HG03060 (cell line): ENCODE measurements around the gene CFAP299.

Experiments
- ATAC-seq: cut with Tn5 transposase; IDR thresholded peaks from one replicate; pipeline ENCODE4 v1.9.1; 2021; ENCODE audit warnings: low read depth, moderate number of reproducible peaks; ENCODE audit not compliant: unreplicated experiment

CFAP299 gene

GRCh38 chr4:80897537-80898303 lies 562.2 kb downstream of the CFAP299 start:
- ATAC-seq, result no peak

- no peak for ATAC-seq
Measured at GRCh38 chr4:80900908-80901307, 565.4 kb downstream of the CFAP299 start.

- no peak for ATAC-seq
Measured at GRCh38 chr4:80903020-80903419, 567.5 kb downstream of the CFAP299 start.

DNA sequence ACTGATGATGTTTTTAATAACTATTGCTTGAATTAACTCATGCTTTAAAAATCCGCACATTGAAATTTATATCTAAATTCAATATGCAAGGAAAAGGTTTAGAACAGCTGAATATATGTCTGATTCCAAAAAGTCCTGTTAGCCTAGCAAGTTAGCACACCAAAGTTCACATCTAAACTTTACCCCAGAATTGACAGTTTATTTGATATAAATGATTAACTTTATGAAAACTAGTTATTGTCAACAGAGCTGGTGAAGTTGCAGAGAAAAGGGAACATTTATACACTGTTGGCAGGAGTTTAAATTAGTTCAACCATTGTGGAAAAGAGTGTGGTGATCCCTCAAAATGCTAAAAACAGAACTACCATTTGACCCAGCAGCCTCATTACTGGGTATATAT lies 574.4 kb downstream of the CFAP299 start:
- no peak for ATAC-seq

- ATAC-seq, result no peak
Measured at GRCh38 chr4:80911458-80911857, 575.9 kb downstream of the CFAP299 start.

GRCh38 chr4:80912350-80912749 lies 576.8 kb downstream of the CFAP299 start:
- no peak for ATAC-seq

- no peak for ATAC-seq
Measured at GRCh38 chr4:80913381-80913780, 577.9 kb downstream of the CFAP299 start.

GRCh38 chr4:80916770-80917169 lies 581.2 kb downstream of the CFAP299 start:
- ATAC-seq, result no peak

- ATAC-seq, result no peak
Measured at GRCh38 chr4:80918004-80918403, 582.5 kb downstream of the CFAP299 start.

- no peak for ATAC-seq
Measured at GRCh38 chr4:80921441-80921840, 585.9 kb downstream of the CFAP299 start.

DNA sequence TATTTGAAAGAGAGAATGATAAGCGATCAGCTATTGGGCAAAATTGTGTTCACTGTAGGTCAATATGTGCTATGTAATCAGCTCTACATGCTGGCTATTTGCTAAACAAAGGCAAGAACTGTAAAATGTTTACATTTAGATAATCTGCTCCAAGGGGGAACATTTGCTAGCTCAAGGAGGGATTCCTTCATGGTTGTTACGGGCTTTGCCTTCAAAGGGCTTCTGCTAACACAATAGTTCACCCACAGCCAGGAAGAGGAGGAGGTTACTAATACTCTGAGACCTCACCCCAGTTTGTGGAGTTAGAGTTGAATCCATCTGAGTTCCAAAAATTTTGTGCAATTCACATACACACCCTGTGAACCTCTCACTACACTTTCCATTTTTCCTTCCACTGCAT lies 587.4 kb downstream of the CFAP299 start:
- ATAC-seq, result no peak

DNA sequence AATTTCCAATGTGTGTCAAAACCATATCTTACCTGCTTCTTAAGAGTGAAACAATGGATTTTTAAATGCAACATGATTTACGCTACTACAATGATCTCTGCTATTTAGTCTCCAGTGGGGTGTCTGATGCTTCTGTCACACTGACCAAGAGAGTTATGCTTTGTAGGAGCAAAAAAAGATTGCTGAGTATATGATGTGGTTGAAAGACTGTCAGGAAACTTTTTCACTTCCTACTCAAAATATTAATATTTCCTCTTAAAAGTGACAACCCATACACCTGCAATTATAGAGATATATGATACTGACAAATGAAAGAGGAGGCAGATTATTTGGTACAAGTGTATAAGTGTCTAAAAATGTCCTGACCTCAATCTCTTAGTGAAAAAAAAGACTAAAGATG lies 589.8 kb downstream of the CFAP299 start:
- ATAC-seq, result no peak

GRCh38 chr4:80926446-80926845 lies 590.9 kb downstream of the CFAP299 start:
- no peak for ATAC-seq

GRCh38 chr4:80926891-80927290 lies 591.4 kb downstream of the CFAP299 start:
- ATAC-seq, result no peak

DNA sequence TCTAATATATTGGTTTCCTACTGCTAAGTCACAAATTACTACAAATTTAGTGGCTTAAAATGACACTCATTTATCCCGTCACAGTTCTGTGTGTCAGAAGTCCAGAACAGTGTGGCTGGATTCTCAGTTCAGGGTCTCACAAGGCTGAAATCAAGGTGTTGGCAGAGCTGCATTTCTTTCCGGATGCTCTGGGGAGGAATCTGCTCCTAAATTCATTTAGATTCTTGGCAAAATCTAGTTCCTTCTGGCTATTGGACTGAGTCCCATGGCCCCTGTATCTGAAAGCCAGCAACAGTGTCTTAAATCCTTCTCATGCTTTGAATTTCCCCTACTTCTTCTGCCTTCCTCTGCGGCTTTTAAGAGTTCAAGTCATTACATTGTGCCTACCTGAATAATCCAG lies 591.9 kb downstream of the CFAP299 start:
- ATAC-seq, result no peak

DNA sequence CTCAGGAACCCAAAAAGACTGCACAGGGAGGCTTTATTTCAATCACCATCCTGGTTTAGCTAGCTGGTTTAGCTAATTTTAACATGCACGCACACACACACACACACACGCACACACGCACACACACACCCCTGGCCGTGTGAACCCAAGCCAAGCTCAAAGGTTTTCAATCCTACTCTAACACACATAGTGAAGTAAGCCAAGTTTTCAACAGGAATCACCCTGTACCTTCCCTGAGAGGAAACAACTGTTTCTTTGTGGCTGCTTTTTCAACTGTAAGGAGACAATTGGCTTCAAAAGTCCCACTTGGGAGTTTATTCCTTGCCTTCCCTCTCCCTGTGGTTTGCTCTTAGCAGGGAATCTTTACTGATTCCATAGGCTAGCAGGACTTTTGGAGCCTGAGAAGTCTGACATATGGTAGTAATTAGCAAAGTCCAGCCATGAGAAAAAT lies 596.1 kb downstream of the CFAP299 start:
- no peak for ATAC-seq

- ATAC-seq, result no peak
Measured at GRCh38 chr4:80948141-80948540, 612.6 kb downstream of the CFAP299 start.

GRCh38 chr4:80948995-80949394 lies 613.5 kb downstream of the CFAP299 start:
- no peak for ATAC-seq

DNA sequence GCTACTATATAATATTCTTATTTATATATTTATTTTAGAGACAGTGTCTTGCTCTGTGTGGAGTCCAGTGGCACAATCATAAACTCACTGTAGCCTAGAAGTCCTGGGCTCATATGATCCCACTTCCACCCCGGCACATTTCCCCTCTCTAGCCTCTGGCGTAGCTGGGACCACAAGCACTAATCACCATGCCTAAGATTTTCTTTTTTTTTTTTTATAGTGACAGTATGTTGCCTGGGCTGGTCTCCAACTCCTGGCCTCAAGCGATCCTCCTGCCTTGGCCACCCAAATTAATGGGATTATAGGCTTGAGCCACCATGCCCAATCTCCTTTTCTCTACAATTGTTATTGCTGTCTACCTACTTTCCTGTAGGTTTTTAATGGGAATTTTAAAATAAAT lies 620.9 kb downstream of the CFAP299 start:
- no peak for ATAC-seq

DNA sequence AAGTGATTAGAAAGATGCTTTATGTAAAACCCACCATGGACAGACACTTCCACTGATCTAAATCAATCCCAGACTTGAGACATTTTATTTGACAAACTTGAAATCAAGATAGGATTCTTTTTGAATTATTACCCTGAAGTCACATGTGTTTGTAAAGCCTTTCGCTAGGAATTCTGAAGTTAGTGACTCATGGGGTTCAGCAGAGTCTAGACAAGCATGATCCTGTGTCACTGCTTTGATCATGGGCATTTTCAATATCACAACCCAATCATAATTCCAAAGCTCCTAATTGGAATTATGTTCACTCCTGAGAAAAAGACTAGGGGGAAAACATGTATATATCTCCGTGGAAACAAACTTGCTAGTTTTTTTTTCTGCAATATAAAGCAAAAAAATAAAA lies 627.5 kb downstream of the CFAP299 start:
- no peak for ATAC-seq

DNA sequence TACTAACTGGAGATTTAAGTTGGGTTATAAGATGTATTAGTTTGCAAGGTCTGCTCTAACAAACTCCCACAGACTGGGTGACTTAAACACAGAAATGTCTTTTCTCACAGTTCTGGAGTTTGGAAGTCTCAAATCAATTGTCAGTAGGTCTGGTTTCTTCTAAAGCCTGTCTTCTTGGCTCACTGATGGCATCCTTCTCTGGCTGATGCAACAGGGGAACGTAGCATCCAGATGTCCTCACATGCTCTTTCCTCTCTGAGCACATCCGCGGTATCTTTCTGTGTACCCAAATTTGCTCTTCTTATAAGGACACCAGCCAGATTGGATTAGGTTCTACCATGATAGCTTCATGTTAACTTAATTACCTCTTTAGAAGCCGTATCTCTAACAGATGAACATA lies 631.8 kb downstream of the CFAP299 start:
- no peak for ATAC-seq

DNA sequence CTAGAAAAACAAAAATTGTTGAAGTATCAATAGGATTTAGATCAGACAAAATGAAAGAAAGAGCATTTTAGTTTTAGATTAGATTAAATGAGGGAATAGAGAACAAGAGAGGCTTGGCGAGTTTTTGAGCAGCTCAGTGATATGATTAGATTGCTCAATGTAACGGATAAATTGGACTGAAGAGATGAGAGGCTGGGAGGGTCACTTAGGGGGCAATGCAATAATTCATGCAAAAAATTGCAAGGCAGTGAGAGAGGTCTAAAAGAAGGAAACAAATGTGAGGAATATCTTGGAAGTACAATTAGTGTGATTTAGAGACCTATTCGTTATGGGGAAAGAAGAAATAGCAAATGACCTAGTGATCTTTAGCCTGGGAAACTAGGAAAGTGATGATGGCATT lies 644.7 kb downstream of the CFAP299 start:
- ATAC-seq, result no peak

DNA sequence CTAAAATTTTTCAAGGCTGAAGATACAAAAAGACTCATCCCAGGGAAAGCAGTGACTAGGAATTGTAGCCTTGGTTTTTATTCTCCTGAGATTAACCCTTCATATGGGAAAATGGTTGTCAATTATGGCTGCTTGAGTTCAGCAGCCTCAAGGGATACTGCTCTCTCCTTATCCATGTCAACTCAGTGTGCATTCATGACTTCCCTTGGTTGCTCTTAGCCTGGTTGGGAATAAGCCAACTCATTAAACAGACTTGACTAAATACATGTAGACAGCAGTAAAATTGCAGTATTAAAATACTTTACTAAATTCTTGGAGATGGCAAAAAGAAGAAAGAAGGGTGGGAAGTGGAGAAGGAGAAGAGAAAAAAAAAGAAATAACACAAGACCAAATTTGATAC lies 650.5 kb downstream of the CFAP299 start:
- no peak for ATAC-seq
